ENCODE results near the gene NUP107. TPM values are rescaled to one million over a fixed set of nuclear protein-coding genes. Genes with fewer than 3 reads are reported as not detected.

Gene NUP107
- total RNA-seq, 6 experiments from 2014 or later, result 35.0 to 49.9 (median 48.6) TPM

DNA sequence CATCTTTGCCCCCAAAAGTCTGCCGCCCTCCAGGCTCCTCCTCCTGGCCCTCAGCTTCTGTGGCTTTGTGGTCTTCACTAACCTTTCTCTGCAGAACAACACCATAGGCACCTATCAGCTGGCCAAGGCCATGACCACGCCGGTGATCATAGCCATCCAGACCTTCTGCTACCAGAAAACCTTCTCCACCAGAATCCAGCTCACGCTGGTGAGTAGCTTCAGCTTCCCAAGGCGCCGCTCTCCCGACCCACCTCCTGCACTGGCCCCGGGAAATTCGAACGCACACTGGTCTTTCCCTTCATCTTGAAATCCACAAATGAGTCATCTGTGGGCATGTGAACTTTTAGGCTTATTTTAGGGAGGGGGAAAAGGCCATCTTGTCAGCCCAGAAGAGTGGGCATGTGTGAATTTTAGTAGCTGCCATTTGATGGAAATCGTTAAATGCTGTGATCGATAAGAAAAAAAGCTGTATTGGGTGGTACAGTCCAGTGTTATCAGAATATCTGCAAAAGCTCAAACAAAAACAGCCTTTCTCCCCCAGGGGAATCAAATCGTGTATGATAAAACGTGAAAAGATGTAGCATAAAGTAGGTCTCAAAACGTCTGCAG is 59.9 kb downstream of the NUP107 start:
- H3K9me3 Mint-ChIP-seq, result no peaks in the 10 kb centered on the region
- H3K36me3 Mint-ChIP-seq (ENCODE audit: low read depth), result no peaks in the 10 kb centered on the region
- peak overlapping the region; percentile 99 for H3K4me3 Mint-ChIP-seq
- peak; percentile 71 for DNase-seq
- H3K4me1 Mint-ChIP-seq (ENCODE audit: low read depth), result peaks cover 35% of the 10 kb centered on the region
- H3K27me3 Mint-ChIP-seq (ENCODE audit: insufficient read depth), result no peaks in the 10 kb centered on the region
- H3K27ac Mint-ChIP-seq, result peak overlapping the region; percentile 87
- no peak for TF ChIP-seq CTCF (IDR thresholded peaks at IDR 0.05)

DNA sequence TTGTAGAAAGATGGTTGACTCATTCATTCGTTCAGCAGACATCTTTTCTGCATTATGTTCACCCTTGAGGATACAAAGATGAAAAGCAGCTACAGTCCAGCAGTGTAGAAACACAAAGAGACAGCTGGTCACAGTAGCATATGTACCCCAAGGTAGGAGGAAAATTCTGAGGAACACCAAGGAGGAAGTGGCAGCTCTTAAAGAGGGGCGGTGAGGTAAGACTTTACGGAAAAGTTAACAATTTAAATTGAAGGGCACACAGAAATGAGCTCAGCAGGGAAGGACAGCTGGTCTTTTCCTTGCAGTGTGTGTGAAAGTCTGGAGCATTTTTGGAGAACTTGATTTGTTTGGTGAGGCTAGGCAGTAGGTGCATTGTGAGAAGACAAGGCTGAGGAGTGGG is 62.7 kb downstream of the NUP107 start:
- H3K27ac Mint-ChIP-seq, result no peak overlapping the region

GRCh38 chr12:68749861-68750260 is 63.1 kb downstream of the NUP107 start:
- Mint-ChIP-seq H3K27ac (no peak overlapping the region), H3K9me3 (no peaks in the 10 kb centered on the region), H3K27me3 (ENCODE audit: insufficient read depth) (no peaks in the 10 kb centered on the region), H3K4me1 (ENCODE audit: low read depth) (peaks cover 28% of the 10 kb centered on the region), H3K4me3 (no peak overlapping the region), H3K36me3 (ENCODE audit: low read depth) (peaks cover 19% of the 10 kb centered on the region)
- no peak for DNase-seq
- TF ChIP-seq CTCF (IDR thresholded peaks at IDR 0.05), result no peak

More for the DNA sequence above, 62.7 kb downstream of the NUP107 start:
- peaks cover 15% of the 10 kb centered on the region for H3K36me3 Mint-ChIP-seq (ENCODE audit: low read depth)
- no peak for TF ChIP-seq CTCF (IDR thresholded peaks at IDR 0.05)
- H3K27me3 Mint-ChIP-seq (ENCODE audit: insufficient read depth), result no peaks in the 10 kb centered on the region
- no peak overlapping the region for H3K4me3 Mint-ChIP-seq
- no peak for DNase-seq
- H3K9me3 Mint-ChIP-seq, result no peaks in the 10 kb centered on the region
- H3K4me1 Mint-ChIP-seq (ENCODE audit: low read depth), result peaks cover 28% of the 10 kb centered on the region

GRCh38 chr12:68750506-68750905 is 63.7 kb downstream of the NUP107 start:
- no peak for DNase-seq
- Mint-ChIP-seq H3K9me3 (no peaks in the 10 kb centered on the region), H3K4me1 (ENCODE audit: low read depth) (peaks cover 28% of the 10 kb centered on the region), H3K27ac (no peak overlapping the region), H3K4me3 (no peak overlapping the region), H3K36me3 (ENCODE audit: low read depth) (peaks cover 22% of the 10 kb centered on the region), H3K27me3 (ENCODE audit: insufficient read depth) (no peaks in the 10 kb centered on the region)
- no peak for TF ChIP-seq CTCF (IDR thresholded peaks at IDR 0.05)

- 0 out of 2 replicates have a peak, but pooled peaks cover 5% of the 10 kb centered on the region for H3K4me1 Mint-ChIP-seq (ENCODE audit: low read depth)
- H3K4me3 Mint-ChIP-seq, result no peak overlapping the region
- DNase-seq, result no peak
- no peaks in the 10 kb centered on the region for H3K27me3 Mint-ChIP-seq (ENCODE audit: insufficient read depth)
- no peak overlapping the region for H3K27ac Mint-ChIP-seq
- H3K9me3 Mint-ChIP-seq, result no peaks in the 10 kb centered on the region
- H3K36me3 Mint-ChIP-seq (ENCODE audit: low read depth), result peaks cover 38% of the 10 kb centered on the region
- TF ChIP-seq CTCF (IDR thresholded peaks at IDR 0.05), result no peak
Measured at GRCh38 chr12:68755536-68756243, 68.9 kb downstream of the NUP107 start.

All from HFFc6 (cell line).